Osteocyte (in vitro differentiated cells): ENCODE measurements around the gene NOA1. TPM values are rescaled to one million over a fixed set of nuclear protein-coding genes. Genes with fewer than 3 reads are reported as not detected.

Source experiments
- DNase-seq: peaks from one replicate; pipeline ENCODE4 v3.0.0; 2021; ENCODE audit warnings: mixed read lengths; ENCODE audit not compliant: unreplicated experiment; ENCODE audit errors: extremely low spot score
- H3K27ac Mint-ChIP-seq: one replicate; pipeline ENCODE4 v1.8.0; 2021; ENCODE audit warnings: mild to moderate bottlenecking, mixed read lengths; ENCODE audit not compliant: unreplicated experiment
- H3K27me3 Mint-ChIP-seq: one replicate; pipeline ENCODE4 v1.8.0; 2021; ENCODE audit warnings: mixed read lengths; ENCODE audit not compliant: unreplicated experiment
- H3K36me3 Mint-ChIP-seq: one replicate; pipeline ENCODE4 v1.8.0; 2021; ENCODE audit warnings: mixed read lengths; ENCODE audit not compliant: unreplicated experiment
- H3K4me1 Mint-ChIP-seq: one replicate; pipeline ENCODE4 v1.8.0; 2021; ENCODE audit warnings: mixed read lengths; ENCODE audit not compliant: unreplicated experiment
- H3K4me3 Mint-ChIP-seq: one replicate; pipeline ENCODE4 v1.8.0; 2021; ENCODE audit warnings: mild to moderate bottlenecking, moderate library complexity, mixed read lengths; ENCODE audit not compliant: unreplicated experiment
- H3K9me3 Mint-ChIP-seq: one replicate; pipeline ENCODE4 v1.8.0; 2021; ENCODE audit warnings: mixed read lengths; ENCODE audit not compliant: unreplicated experiment
- CTCF ChIP-seq: fragments of 200-600 bp; sonication (generic); IDR thresholded peaks from 2 replicates; pipeline ENCODE4 v1.5.0; 2021; ENCODE audit warnings: antibody characterized with exemption, mild to moderate bottlenecking, moderate library complexity
- total RNA-seq: library from RNA; stranded (reverse); gene quantifications from 2 replicates; pipeline ENCODE4 v1.2.1, GENCODE V29; 2021

The NOA1 gene
- total RNA-seq, 1 donor from 2014 or later, result 21.6 TPM

DNA sequence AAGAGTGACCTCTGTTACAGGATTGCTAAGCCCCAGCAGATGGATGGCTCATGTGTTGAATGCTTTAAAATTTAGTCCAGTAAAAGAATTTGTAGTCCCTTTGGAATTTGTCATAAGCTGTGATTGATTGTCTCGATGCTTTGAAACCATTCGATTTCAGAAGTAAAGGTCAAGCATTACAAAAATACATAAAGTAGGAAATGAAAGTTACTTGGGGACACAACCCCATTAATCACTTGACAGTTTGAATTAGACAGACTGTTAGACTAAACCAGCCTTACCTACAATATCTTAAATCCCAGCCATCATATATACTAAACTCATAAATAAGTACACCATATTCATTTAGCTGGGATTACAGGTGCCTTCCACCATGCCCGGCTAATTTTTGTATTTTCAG lies 63.1 kb downstream of the NOA1 start:
- Mint-ChIP-seq H3K4me3 (no peak overlapping the region), H3K9me3 (no peaks in the 10 kb centered on the region), H3K27me3 (no peaks in the 10 kb centered on the region), H3K36me3 (peaks cover 20% of the 10 kb centered on the region), H3K27ac (no peak overlapping the region), H3K4me1 (peaks cover 41% of the 10 kb centered on the region)
- no peak for DNase-seq
- TF ChIP-seq CTCF, result no peak

Other genes starting within 250 kb of the NOA1 start
- gene SPINK2, start 155.9 kb downstream of the NOA1 start, total RNA-seq, result not detected in 2 replicates
- 55.5 and 61.1 TPM in 2 replicates for gene REST, start 69.7 kb downstream of the NOA1 start, total RNA-seq
- 74.2 and 79.4 TPM in 2 replicates for gene POLR2B, start 1.3 kb upstream of the NOA1 start, total RNA-seq
- 3,484 and 3,576 TPM in 2 replicates for gene IGFBP7, start 132.8 kb upstream of the NOA1 start, total RNA-seq